Testis (tissue), 2 donors: ENCODE measurements around the gene SEMA5A.

Experiments
- POLR2A ChIP-seq: fragments of 450-650 bp; IDR thresholded peaks from one replicate; pipeline ENCODE4 v1.6.1; 2017; ENCODE audit warnings: antibody characterized with exemption, mild to moderate bottlenecking, moderate library complexity
- TF ChIP-seq, protein P1 (sequence below), 3 experiments: fragments of 450-650 bp in 2 of 3; fragments of 200-600 bp in 1 of 3; sonication (generic) in 1 of 3; IDR thresholded peaks; one replicate each; pipeline ENCODE4 v1.5.1; 2016 to 2019; ENCODE audit warnings: antibody characterized with exemption in 3 of 3, mild to moderate bottlenecking in 2 of 3, moderate library complexity in 1 of 3

DNA sequence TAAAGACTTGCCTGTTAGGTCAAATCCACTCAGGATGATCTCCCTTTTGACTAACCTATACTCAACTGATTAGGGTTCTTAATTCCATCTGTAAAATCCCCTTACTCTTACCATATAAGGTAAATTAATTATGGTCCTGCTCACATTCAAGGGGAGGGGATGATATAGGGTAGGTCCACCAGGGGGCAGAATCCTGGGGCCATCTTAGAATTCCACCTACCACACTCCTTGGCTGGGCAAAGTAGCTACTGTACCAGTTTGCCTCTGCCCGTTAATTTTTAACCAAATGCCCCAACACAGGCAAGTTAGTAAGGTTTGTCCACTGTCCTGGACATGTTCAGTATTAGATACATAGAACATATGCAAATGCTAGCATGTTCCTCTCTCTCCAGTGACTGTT lies 262.4 kb downstream of the SEMA5A start:
- TF ChIP-seq, protein P1, sequence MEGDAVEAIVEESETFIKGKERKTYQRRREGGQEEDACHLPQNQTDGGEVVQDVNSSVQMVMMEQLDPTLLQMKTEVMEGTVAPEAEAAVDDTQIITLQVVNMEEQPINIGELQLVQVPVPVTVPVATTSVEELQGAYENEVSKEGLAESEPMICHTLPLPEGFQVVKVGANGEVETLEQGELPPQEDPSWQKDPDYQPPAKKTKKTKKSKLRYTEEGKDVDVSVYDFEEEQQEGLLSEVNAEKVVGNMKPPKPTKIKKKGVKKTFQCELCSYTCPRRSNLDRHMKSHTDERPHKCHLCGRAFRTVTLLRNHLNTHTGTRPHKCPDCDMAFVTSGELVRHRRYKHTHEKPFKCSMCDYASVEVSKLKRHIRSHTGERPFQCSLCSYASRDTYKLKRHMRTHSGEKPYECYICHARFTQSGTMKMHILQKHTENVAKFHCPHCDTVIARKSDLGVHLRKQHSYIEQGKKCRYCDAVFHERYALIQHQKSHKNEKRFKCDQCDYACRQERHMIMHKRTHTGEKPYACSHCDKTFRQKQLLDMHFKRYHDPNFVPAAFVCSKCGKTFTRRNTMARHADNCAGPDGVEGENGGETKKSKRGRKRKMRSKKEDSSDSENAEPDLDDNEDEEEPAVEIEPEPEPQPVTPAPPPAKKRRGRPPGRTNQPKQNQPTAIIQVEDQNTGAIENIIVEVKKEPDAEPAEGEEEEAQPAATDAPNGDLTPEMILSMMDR (IDR thresholded peaks at IDR 0.05), result peak in 1 of 3 experiments; percentile 14
- no peak for TF ChIP-seq POLR2A
